Spleen (tissue), 7 donors: ENCODE measurements around the gene HSCB.

Experiments used
- CTCF ChIP-seq, 11 experiments: fragments of 200-600 bp in 7 of 11; fragments of 450-650 bp in 4 of 11; sonication (generic) in 4 of 11; IDR thresholded peaks in 8 of 11; conservative IDR thresholded peaks in 3 of 11; 1 replicate in 7 of 11; 2 replicates in 4 of 11; pipeline versions ENCODE4 v1.4.0 to v1.8.0; 2016 to 2021; ENCODE audit warnings: antibody characterized with exemption in 11 of 11, inconsistent platforms in 4 of 11, mild to moderate bottlenecking in 1 of 11
- POLR2A ChIP-seq, 3 donors: fragments of 450-650 bp; IDR thresholded peaks; one replicate each; pipeline ENCODE4 v1.5.1; 2017; ENCODE audit warnings: antibody characterized with exemption in 3 of 3, mild to moderate bottlenecking in 1 of 3
- POLR2AphosphoS5 ChIP-seq, 3 donors: sonication (generic); formaldehyde crosslinking; IDR thresholded peaks; one replicate each; pipeline ENCODE4 v1.5.1; 2017; ENCODE audit warnings: antibody characterized with exemption in 3 of 3
- donor health status: DM: no; HTN: no; CAD: no; lungs with moderate emphysema.
- donor health status: DM: no; HTN: no; CAD: no.
- donor health status: DM: no; HTN: no; CAD: no.

- no peak for TF ChIP-seq CTCF (IDR thresholded peaks at IDR 0.05 in 8 of 11, conservative IDR thresholded peaks at IDR 0.05 in 3 of 11)
- no peak for TF ChIP-seq POLR2AphosphoS5 (IDR thresholded peaks at IDR 0.05)
- TF ChIP-seq POLR2A (IDR thresholded peaks at IDR 0.05) = no peak
Observed at GRCh38 chr22:28711820-28712777, 29.7 kb upstream of the HSCB start.
